Ishikawa (cell line): ENCODE measurements around the gene SVIP.

Source experiments
- CEBPB ChIP-seq: IDR thresholded peaks from 2 replicates; pipeline ENCODE4 v1.6.1; 2012
- CREB1 ChIP-seq: IDR thresholded peaks from 2 replicates; pipeline ENCODE4 v1.6.1; 2012; ENCODE audit warnings: low read depth
- EGR1 ChIP-seq: IDR thresholded peaks from 2 replicates; pipeline ENCODE4 v1.6.1; 2012
- EP300 ChIP-seq: IDR thresholded peaks from 2 replicates; pipeline ENCODE4 v1.6.1; 2012; ENCODE audit warnings: borderline replicate concordance
- FOXM1 ChIP-seq: IDR thresholded peaks from 2 replicates; pipeline ENCODE4 v1.6.1; 2012; ENCODE audit warnings: low read depth, borderline replicate concordance
- MAX ChIP-seq: IDR thresholded peaks from 2 replicates; pipeline ENCODE4 v1.6.1; 2012
- NFIC ChIP-seq: IDR thresholded peaks from 2 replicates; pipeline ENCODE4 v1.6.1; 2012
- RAD21 ChIP-seq: IDR thresholded peaks from 2 replicates; pipeline ENCODE4 v1.6.1; 2012; ENCODE audit warnings: low read depth
- REST ChIP-seq: IDR thresholded peaks from 2 replicates; pipeline ENCODE4 v1.6.1; 2012; ENCODE audit warnings: low read depth, mild to moderate bottlenecking
- TAF1 ChIP-seq: IDR thresholded peaks from 2 replicates; pipeline ENCODE4 v1.6.1; 2012; ENCODE audit warnings: low read depth, mild to moderate bottlenecking
- TCF12 ChIP-seq: IDR thresholded peaks from 2 replicates; pipeline ENCODE4 v1.6.1; 2012; ENCODE audit warnings: low read depth
- TEAD4 ChIP-seq: IDR thresholded peaks from 2 replicates; pipeline ENCODE4 v1.6.1; 2012
- USF1 ChIP-seq: IDR thresholded peaks from 2 replicates; pipeline ENCODE4 v1.6.1; 2012
- YY1 ChIP-seq: IDR thresholded peaks from 2 replicates; pipeline ENCODE4 v1.6.1; 2012; ENCODE audit warnings: low read depth
- ZBTB7A ChIP-seq: IDR thresholded peaks from 2 replicates; pipeline ENCODE4 v1.6.1; 2012; ENCODE audit warnings: low read depth

SVIP gene

GRCh38 chr11:22795914-22796313 lies 33.7 kb downstream of the SVIP start:
- no peak for TF ChIP-seq EP300
- TF ChIP-seq MAX = no peak
- TF ChIP-seq TAF1 = no peak
- no peak for TF ChIP-seq FOXM1
- no peak for TF ChIP-seq YY1
- no peak for TF ChIP-seq TCF12
- TF ChIP-seq REST = no peak
- TF ChIP-seq CREB1 = no peak
- TF ChIP-seq CEBPB = no peak
- no peak for TF ChIP-seq EGR1
- no peak for TF ChIP-seq ZBTB7A
- no peak for TF ChIP-seq TEAD4
- no peak for TF ChIP-seq NFIC
- no peak for TF ChIP-seq RAD21
- TF ChIP-seq USF1 = no peak

GRCh38 chr11:22792497-22792896 lies 37.1 kb downstream of the SVIP start:
- TF ChIP-seq TAF1 (no peak), USF1 (no peak), REST (no peak), NFIC (no peak)

GRCh38 chr11:22787551-22788162 lies 41.9 kb downstream of the SVIP start:
- peak; percentile 79 for TF ChIP-seq RAD21
- no peak for TF ChIP-seq USF1

- no peak for TF ChIP-seq EP300
- no peak for TF ChIP-seq USF1
- TF ChIP-seq NFIC = no peak
- TF ChIP-seq TAF1 = no peak
- TF ChIP-seq YY1 = no peak
- no peak for TF ChIP-seq RAD21
- no peak for TF ChIP-seq EGR1
- TF ChIP-seq CEBPB = no peak
- no peak for TF ChIP-seq ZBTB7A
- TF ChIP-seq TCF12 = no peak
- TF ChIP-seq CREB1 = no peak
- TF ChIP-seq FOXM1 = no peak
- TF ChIP-seq TEAD4 = no peak
- no peak for TF ChIP-seq MAX
- no peak for TF ChIP-seq REST
These were observed 42.5 kb downstream of the SVIP start for GRCh38 chr11:22787055-22787454.
